ENCODE data around the gene LMNB1.

The LMNB1 gene

DNA sequence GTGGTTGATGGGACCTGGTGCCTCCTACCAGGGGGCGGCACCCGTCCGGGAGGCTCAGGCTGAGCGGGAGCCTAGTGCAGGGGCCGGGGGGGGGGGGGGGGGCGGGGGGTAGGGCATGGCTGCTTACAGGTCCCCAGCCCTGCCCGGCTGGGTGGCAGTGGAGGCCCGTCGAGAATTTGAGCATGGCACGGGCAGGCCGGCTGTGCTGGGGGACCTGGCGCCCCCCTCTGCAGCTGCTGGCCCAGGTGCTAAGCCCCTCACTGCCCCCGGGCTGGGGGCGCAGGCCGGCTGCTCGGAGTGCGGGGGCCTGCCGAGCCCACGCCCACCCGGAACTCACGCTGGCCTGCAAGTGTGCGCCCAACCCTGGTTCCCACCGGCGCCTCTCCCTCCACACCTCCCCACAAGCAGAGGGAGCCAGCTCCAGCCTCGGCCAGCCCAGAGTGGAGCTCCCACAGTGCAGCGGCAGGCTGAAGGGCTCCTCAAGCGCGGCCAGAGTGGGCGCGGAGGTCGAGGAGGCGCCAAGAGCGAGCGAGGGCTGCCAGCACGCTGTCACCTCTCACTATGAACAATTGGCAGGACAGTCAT, 77.7 kb downstream of the LMNB1 start:
- no peaks in the 10 kb centered on the region for H3K79me2 ChIP-seq (ENCODE audit: insufficient read depth, low read length)
- H3K36me3 ChIP-seq (ENCODE audit: insufficient read depth, low read length): peaks cover 35% of the 10 kb centered on the region
- DNase-seq: no peak
- H3K9ac ChIP-seq (ENCODE audit: low read depth, low read length): no peak overlapping the region
- H3K27ac ChIP-seq (ENCODE audit: low read length): no peak overlapping the region
- ATAC-seq (ENCODE audit: insufficient read depth, low read depth): no peak
- no peaks in the 10 kb centered on the region for H3K27me3 ChIP-seq (ENCODE audit: insufficient read depth, low read length, poor library complexity)
- no peak for TF ChIP-seq EZH2 (IDR thresholded peaks at IDR 0.05; ENCODE audit: borderline replicate concordance, low read depth, low read length, severe bottlenecking)
- TF ChIP-seq, protein P1, sequence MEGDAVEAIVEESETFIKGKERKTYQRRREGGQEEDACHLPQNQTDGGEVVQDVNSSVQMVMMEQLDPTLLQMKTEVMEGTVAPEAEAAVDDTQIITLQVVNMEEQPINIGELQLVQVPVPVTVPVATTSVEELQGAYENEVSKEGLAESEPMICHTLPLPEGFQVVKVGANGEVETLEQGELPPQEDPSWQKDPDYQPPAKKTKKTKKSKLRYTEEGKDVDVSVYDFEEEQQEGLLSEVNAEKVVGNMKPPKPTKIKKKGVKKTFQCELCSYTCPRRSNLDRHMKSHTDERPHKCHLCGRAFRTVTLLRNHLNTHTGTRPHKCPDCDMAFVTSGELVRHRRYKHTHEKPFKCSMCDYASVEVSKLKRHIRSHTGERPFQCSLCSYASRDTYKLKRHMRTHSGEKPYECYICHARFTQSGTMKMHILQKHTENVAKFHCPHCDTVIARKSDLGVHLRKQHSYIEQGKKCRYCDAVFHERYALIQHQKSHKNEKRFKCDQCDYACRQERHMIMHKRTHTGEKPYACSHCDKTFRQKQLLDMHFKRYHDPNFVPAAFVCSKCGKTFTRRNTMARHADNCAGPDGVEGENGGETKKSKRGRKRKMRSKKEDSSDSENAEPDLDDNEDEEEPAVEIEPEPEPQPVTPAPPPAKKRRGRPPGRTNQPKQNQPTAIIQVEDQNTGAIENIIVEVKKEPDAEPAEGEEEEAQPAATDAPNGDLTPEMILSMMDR (IDR thresholded peaks at IDR 0.05; ENCODE audit: borderline replicate concordance, extremely low read depth, low read length, poor library complexity, severe bottlenecking): no peak
- no peaks in the 10 kb centered on the region for H4K20me1 ChIP-seq (ENCODE audit: insufficient read depth, low read length)
- H3K4me3 ChIP-seq (ENCODE audit: low read depth in 1 of 2, low read length in 2 of 2): no peak overlapping the region
- peaks cover 3% of the 10 kb centered on the region; the same call in 1 of the 2 replicates for H3K4me1 ChIP-seq (ENCODE audit: insufficient read depth, low read length)
- H3K4me2 ChIP-seq (ENCODE audit: insufficient read depth, low read length): no peak overlapping the region
- no peaks in the 10 kb centered on the region for H3K9me3 ChIP-seq (ENCODE audit: insufficient read depth, low read length, severe bottlenecking)
- H2AFZ ChIP-seq (ENCODE audit: low read depth, low read length): no peak overlapping the region

DNA sequence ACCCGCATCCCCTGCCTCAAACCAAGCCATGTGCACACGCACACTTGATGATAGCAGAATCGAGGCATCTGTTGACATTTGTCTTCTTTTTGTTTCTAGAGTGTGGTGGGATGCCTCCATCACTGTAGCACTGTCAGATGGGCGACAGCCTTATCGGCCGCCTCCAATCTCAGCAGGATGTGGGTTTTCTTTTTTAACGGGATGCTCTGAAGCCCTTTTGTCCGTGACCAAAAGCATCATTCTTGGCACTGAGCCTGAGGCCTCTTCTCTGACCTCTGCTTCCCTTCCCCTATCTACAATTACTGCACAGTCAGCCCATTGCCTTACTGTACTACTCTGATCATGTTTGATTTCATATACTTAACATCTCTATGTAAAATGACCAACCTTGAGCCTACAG, 78.3 kb downstream of the LMNB1 start:
- no peaks in the 10 kb centered on the region for H3K9me3 ChIP-seq (ENCODE audit: insufficient read depth, low read length, severe bottlenecking)
- H3K4me2 ChIP-seq (ENCODE audit: insufficient read depth, low read length): no peak overlapping the region
- ATAC-seq (ENCODE audit: insufficient read depth, low read depth): peak; percentile 24
- H3K36me3 ChIP-seq (ENCODE audit: insufficient read depth, low read length): peaks cover 35% of the 10 kb centered on the region
- H3K4me1 ChIP-seq (ENCODE audit: insufficient read depth, low read length): peaks cover 3% of the 10 kb centered on the region; the same call in 1 of the 2 replicates
- no peak overlapping the region for H3K4me3 ChIP-seq (ENCODE audit: low read depth in 1 of 2, low read length in 2 of 2)
- H3K9ac ChIP-seq (ENCODE audit: low read depth, low read length): no peak overlapping the region
- peak; percentile 27 for DNase-seq
- no peaks in the 10 kb centered on the region for H3K79me2 ChIP-seq (ENCODE audit: insufficient read depth, low read length)
- no peaks in the 10 kb centered on the region for H4K20me1 ChIP-seq (ENCODE audit: insufficient read depth, low read length)
- no peak for TF ChIP-seq EZH2 (IDR thresholded peaks at IDR 0.05; ENCODE audit: borderline replicate concordance, low read depth, low read length, severe bottlenecking)
- no peak overlapping the region for H2AFZ ChIP-seq (ENCODE audit: low read depth, low read length)
- no peak overlapping the region for H3K27ac ChIP-seq (ENCODE audit: low read length)
- no peaks in the 10 kb centered on the region for H3K27me3 ChIP-seq (ENCODE audit: insufficient read depth, low read length, poor library complexity)

DNA sequence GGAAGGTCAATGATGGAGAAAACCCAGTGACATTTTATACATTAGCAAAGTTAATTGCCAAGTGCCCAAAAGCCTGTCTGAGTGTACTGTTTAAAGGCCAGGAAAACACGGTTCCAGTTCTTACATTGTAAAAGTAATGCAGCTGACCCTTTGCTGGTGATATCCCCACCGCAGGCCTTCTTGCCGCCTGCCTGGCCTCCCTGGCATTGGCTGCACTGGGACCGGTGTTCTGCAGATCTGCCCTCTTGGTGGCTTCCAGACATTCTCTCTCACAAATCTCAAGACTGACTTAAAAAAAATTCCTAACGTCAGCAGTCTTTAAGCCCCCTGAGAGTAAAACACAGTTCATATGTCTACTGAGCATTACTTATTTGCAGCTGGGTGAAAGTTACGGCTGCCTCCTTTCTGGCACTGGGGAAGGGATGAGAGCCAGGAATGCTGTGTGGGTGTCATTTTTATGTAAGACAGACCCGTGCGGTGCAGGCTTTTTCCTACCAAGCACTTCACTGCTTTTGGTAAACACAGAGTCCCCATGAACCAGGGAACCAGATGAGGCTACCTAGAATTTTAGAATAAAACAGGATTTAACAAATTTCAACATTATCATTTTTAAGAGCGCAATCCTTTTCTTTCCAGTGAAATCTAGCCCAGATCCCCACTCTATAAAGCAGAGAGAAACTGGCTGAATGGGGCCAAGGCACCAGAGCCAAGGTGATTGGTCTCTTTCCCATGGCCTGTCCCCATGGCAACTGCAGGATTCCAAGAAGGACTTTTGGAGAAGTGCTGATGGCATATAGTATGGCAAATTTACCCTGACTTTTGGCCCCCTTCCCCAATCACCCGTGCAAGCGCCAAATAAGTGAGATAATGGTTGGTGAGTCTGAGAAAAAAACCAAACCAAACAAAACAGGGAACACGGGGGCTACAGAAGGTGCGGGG, 80.8 kb downstream of the LMNB1 start:
- Histone ChIP-seq H3K9me3 (ENCODE audit: insufficient read depth, low read length, severe bottlenecking) (no peaks in the 10 kb centered on the region), H3K4me3 (ENCODE audit: low read depth in 1 of 2, low read length in 2 of 2) (no peak overlapping the region), H3K27me3 (ENCODE audit: insufficient read depth, low read length, poor library complexity) (no peaks in the 10 kb centered on the region), H3K79me2 (ENCODE audit: insufficient read depth, low read length) (no peaks in the 10 kb centered on the region), H3K27ac (ENCODE audit: low read length) (no peak overlapping the region), H3K9ac (ENCODE audit: low read depth, low read length) (no peak overlapping the region), H3K4me2 (ENCODE audit: insufficient read depth, low read length) (no peak overlapping the region), H2AFZ (ENCODE audit: low read depth, low read length) (no peak overlapping the region), H3K36me3 (ENCODE audit: insufficient read depth, low read length) (peaks cover 32% of the 10 kb centered on the region), H4K20me1 (ENCODE audit: insufficient read depth, low read length) (no peaks in the 10 kb centered on the region), H3K4me1 (ENCODE audit: insufficient read depth, low read length) (no peaks in the 10 kb centered on the region)
- DNase-seq: no peak
- ATAC-seq (ENCODE audit: insufficient read depth, low read depth): no peak
- no peak for TF ChIP-seq EZH2 (IDR thresholded peaks at IDR 0.05; ENCODE audit: borderline replicate concordance, low read depth, low read length, severe bottlenecking)
- TF ChIP-seq, protein P1 (IDR thresholded peaks at IDR 0.05; ENCODE audit: borderline replicate concordance, extremely low read depth, low read length, poor library complexity, severe bottlenecking): no peak

DNA sequence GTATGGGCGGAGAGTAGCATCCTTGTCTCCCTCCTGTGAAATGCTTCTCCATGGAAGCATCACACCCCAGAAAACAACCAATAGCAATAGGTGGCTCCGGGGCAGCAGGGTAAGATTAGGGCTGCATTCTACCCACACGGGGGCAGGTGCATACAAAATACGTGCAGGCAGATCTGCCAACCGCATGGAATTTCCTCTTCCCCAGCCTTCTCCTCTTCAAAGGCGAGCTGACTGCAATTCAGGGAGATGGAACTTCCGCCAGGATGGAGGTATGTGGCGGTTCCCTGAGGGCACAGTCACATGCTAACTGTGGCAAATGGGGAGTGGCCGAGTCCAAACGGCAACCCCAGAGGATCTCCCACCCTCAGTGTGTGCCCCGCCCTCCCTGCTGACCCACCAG, 81.5 kb downstream of the LMNB1 start:
- H3K4me2 ChIP-seq (ENCODE audit: insufficient read depth, low read length): no peak overlapping the region
- no peaks in the 10 kb centered on the region for H3K27me3 ChIP-seq (ENCODE audit: insufficient read depth, low read length, poor library complexity)
- no peaks in the 10 kb centered on the region for H4K20me1 ChIP-seq (ENCODE audit: insufficient read depth, low read length)
- TF ChIP-seq, protein P1 (IDR thresholded peaks at IDR 0.05; ENCODE audit: borderline replicate concordance, extremely low read depth, low read length, poor library complexity, severe bottlenecking): no peak
- ATAC-seq (ENCODE audit: insufficient read depth, low read depth): no peak
- no peaks in the 10 kb centered on the region for H3K9me3 ChIP-seq (ENCODE audit: insufficient read depth, low read length, severe bottlenecking)
- H3K36me3 ChIP-seq (ENCODE audit: insufficient read depth, low read length): peaks cover 29% of the 10 kb centered on the region
- no peak overlapping the region for H2AFZ ChIP-seq (ENCODE audit: low read depth, low read length)
- no peaks in the 10 kb centered on the region for H3K4me1 ChIP-seq (ENCODE audit: insufficient read depth, low read length)
- no peak overlapping the region for H3K27ac ChIP-seq (ENCODE audit: low read length)
- DNase-seq: no peak
- no peaks in the 10 kb centered on the region for H3K79me2 ChIP-seq (ENCODE audit: insufficient read depth, low read length)
- no peak overlapping the region for H3K9ac ChIP-seq (ENCODE audit: low read depth, low read length)
- no peak overlapping the region for H3K4me3 ChIP-seq (ENCODE audit: low read depth in 1 of 2, low read length in 2 of 2)
